H9 (cell line): ENCODE data around the gene CERS6. TPM values are rescaled to one million over a fixed set of nuclear protein-coding genes. Genes with fewer than 3 reads are reported as not detected.

Experiments
- DNase-seq: peaks from one replicate; pipeline ENCODE4 v3.0.0-alpha.2; 2017
- H2AFZ ChIP-seq: one replicate; pipeline ENCODE4 v1.6.1; 2013; ENCODE audit warnings: mild to moderate bottlenecking, low read length, control low read depth, moderate library complexity
- H2AK5ac ChIP-seq: 2 replicates; pipeline ENCODE4 v1.6.1; 2013; ENCODE audit warnings: low read length, control low read depth, mixed read lengths; ENCODE audit not compliant: insufficient read length
- H2BK120ac ChIP-seq: one replicate; pipeline ENCODE4 v1.6.1; 2013; ENCODE audit warnings: low read depth, mild to moderate bottlenecking, low read length, control low read depth, inconsistent platforms; ENCODE audit not compliant: poor library complexity, severe bottlenecking
- H2BK12ac ChIP-seq: 2 replicates; pipeline ENCODE4 v1.6.1; 2013; ENCODE audit warnings: low read length, control low read depth, mixed read lengths, low read depth; ENCODE audit not compliant: insufficient read length
- H2BK15ac ChIP-seq: 2 replicates; pipeline ENCODE4 v1.6.1; 2013; ENCODE audit warnings: low read depth, low read length, control low read depth
- H2BK20ac ChIP-seq: one replicate; pipeline ENCODE4 v1.6.1; 2013; ENCODE audit warnings: low read depth, mild to moderate bottlenecking, low read length, control low read depth, inconsistent platforms; ENCODE audit not compliant: poor library complexity, severe bottlenecking
- H2BK5ac ChIP-seq: 2 replicates; pipeline ENCODE4 v1.6.1; 2013; ENCODE audit warnings: low read length, control low read depth, mixed read lengths; ENCODE audit not compliant: insufficient read length
- H3K14ac ChIP-seq: 2 replicates; pipeline ENCODE4 v1.6.1; 2013; ENCODE audit warnings: low read length, control low read depth; ENCODE audit not compliant: insufficient read depth
- H3K18ac ChIP-seq: 2 replicates; pipeline ENCODE4 v1.6.1; 2013; ENCODE audit warnings: low read depth, mild to moderate bottlenecking, mixed read lengths, low read length, control low read depth; ENCODE audit not compliant: insufficient read length
- H3K23ac ChIP-seq: 2 replicates; pipeline ENCODE4 v1.6.1; 2013; ENCODE audit warnings: low read length, control low read depth, mixed read lengths, low read depth; ENCODE audit not compliant: insufficient read length
- H3K23me2 ChIP-seq: 2 replicates; pipeline ENCODE4 v1.6.1; 2013; ENCODE audit warnings: low read depth, mild to moderate bottlenecking, mixed read lengths, low read length, control low read depth; ENCODE audit not compliant: insufficient read length, poor library complexity, severe bottlenecking
- H3K27ac ChIP-seq: 2 replicates; pipeline ENCODE4 v1.5.1; 2013; ENCODE audit warnings: low read length, control low read depth, mixed read lengths, low read depth; ENCODE audit not compliant: insufficient read length
- H3K27me3 ChIP-seq: 2 replicates; pipeline ENCODE4 v1.6.1; 2013; ENCODE audit warnings: low read length, control low read depth, inconsistent platforms; ENCODE audit not compliant: insufficient read depth
- H3K4ac ChIP-seq: 2 replicates; pipeline ENCODE4 v1.6.1; 2013; ENCODE audit warnings: low read depth, mild to moderate bottlenecking, control low read depth, inconsistent platforms, low read length, moderate library complexity
- H3K4me1 ChIP-seq: 2 replicates; pipeline ENCODE4 v1.6.1; 2013; ENCODE audit warnings: low read length, control low read depth, inconsistent platforms; ENCODE audit not compliant: insufficient read depth
- H3K4me2 ChIP-seq: 2 replicates; pipeline ENCODE4 v1.6.1; 2013; ENCODE audit warnings: low read length, control low read depth, mixed read lengths; ENCODE audit not compliant: insufficient read length, insufficient read depth
- H3K56ac ChIP-seq: 2 replicates; pipeline ENCODE4 v1.6.1; 2013; ENCODE audit warnings: low read depth, mild to moderate bottlenecking, mixed read lengths, low read length, control low read depth; ENCODE audit not compliant: insufficient read length
- H3K79me1 ChIP-seq: 2 replicates; pipeline ENCODE4 v1.6.1; 2013; ENCODE audit warnings: low read depth, mild to moderate bottlenecking, moderate library complexity, low read length, control low read depth, inconsistent platforms; ENCODE audit not compliant: insufficient read depth, poor library complexity, severe bottlenecking
- H3K79me2 ChIP-seq: 2 replicates; pipeline ENCODE4 v1.6.1; 2013; ENCODE audit warnings: low read length, control low read depth, inconsistent platforms; ENCODE audit not compliant: insufficient read depth
- H3K9ac ChIP-seq: 2 replicates; pipeline ENCODE4 v1.6.1; 2013; ENCODE audit warnings: low read length, control low read depth, mixed read lengths; ENCODE audit not compliant: insufficient read length; ENCODE audit errors: extremely low read depth
- H3K9me3 ChIP-seq: one replicate; pipeline ENCODE4 v1.6.1; 2013; ENCODE audit warnings: low read depth, low read length, inconsistent platforms; ENCODE audit not compliant: control insufficient read depth
- H3T11ph ChIP-seq: one replicate; pipeline ENCODE4 v1.6.1; 2013; ENCODE audit warnings: mild to moderate bottlenecking, low read length, control low read depth, inconsistent platforms
- H4K20me1 ChIP-seq: one replicate; pipeline ENCODE4 v1.6.1; 2013; ENCODE audit not compliant: control insufficient read depth, insufficient read length, insufficient read depth
- H4K5ac ChIP-seq: 2 replicates; pipeline ENCODE4 v1.6.1; 2013; ENCODE audit warnings: low read depth, mild to moderate bottlenecking, mixed read lengths, low read length, control low read depth; ENCODE audit not compliant: insufficient read length
- H4K8ac ChIP-seq: replicated peaks from 2 replicates; pipeline ENCODE4 v1.6.1; 2013; ENCODE audit warnings: low read length, control low read depth, mixed read lengths, low read depth; ENCODE audit not compliant: insufficient read length
- H4K91ac ChIP-seq: 2 replicates; pipeline ENCODE4 v1.6.1; 2013; ENCODE audit warnings: low read depth, mild to moderate bottlenecking, moderate library complexity, mixed read lengths, low read length, control low read depth; ENCODE audit not compliant: insufficient read length
- H3K27ac Mint-ChIP-seq, 3 experiments: 2 replicates in 2 of 3; 3 replicates in 1 of 3; pipeline ENCODE4 v1.8.0; 2020 to 2021; ENCODE audit warnings: mixed read lengths in 3 of 3, mild to moderate bottlenecking in 1 of 3, moderate library complexity in 1 of 3
- H3K27me3 Mint-ChIP-seq: 2 replicates; pipeline ENCODE4 v1.8.0; 2021; ENCODE audit warnings: low read depth, mild to moderate bottlenecking, moderate library complexity, mixed read lengths
- H3K36me3 Mint-ChIP-seq, 3 experiments: 2 replicates in 2 of 3; 3 replicates in 1 of 3; pipeline ENCODE4 v1.8.0; 2020 to 2021; ENCODE audit warnings: low read depth in 3 of 3, mixed read lengths in 3 of 3; ENCODE audit not compliant: insufficient read depth in 1 of 3
- H3K4me1 Mint-ChIP-seq, 2 experiments: 2 replicates each; pipeline ENCODE4 v1.8.0; 2020; ENCODE audit warnings: mixed read lengths in 2 of 2
- H3K4me3 Mint-ChIP-seq, 2 experiments: 2 replicates in 1 of 2; 3 replicates in 1 of 2; pipeline ENCODE4 v1.8.0; 2020 to 2021; ENCODE audit warnings: mild to moderate bottlenecking in 2 of 2, mixed read lengths in 2 of 2, moderate library complexity in 1 of 2
- H3K9me3 Mint-ChIP-seq, 2 experiments: 2 replicates in 1 of 2; 3 replicates in 1 of 2; pipeline ENCODE4 v1.8.0; 2020; ENCODE audit warnings: mild to moderate bottlenecking in 2 of 2, mixed read lengths in 2 of 2, moderate library complexity in 1 of 2
- WGBS: extraction: QIAGEN DNeasy Blood & Tissue Kit; methylation state at CpG from one replicate; pipeline ENCODE4 v1.1.7; 2013; ENCODE audit warnings: missing lambda C conversion rate, low lambda C conversion rate, mixed read lengths; ENCODE audit not compliant: insufficient read length; ENCODE audit errors: extremely low coverage; 5-methylcytosine and 5-hydroxymethylcytosine counted together
- total RNA-seq: library from RNA; stranded (reverse); gene quantifications from 2 replicates; pipeline ENCODE4 v1.2.1, GENCODE V29; 2021
- TF ChIP-seq, protein P1 (sequence below): fragments of 200-600 bp; sonication (generic); conservative IDR thresholded peaks from 3 replicates; pipeline ENCODE4 v1.8.0; 2021; ENCODE audit warnings: antibody characterized with exemption, mild to moderate bottlenecking

Gene CERS6
- total RNA-seq, 1 experiment from 2014 or later: 17.7 TPM

DNA sequence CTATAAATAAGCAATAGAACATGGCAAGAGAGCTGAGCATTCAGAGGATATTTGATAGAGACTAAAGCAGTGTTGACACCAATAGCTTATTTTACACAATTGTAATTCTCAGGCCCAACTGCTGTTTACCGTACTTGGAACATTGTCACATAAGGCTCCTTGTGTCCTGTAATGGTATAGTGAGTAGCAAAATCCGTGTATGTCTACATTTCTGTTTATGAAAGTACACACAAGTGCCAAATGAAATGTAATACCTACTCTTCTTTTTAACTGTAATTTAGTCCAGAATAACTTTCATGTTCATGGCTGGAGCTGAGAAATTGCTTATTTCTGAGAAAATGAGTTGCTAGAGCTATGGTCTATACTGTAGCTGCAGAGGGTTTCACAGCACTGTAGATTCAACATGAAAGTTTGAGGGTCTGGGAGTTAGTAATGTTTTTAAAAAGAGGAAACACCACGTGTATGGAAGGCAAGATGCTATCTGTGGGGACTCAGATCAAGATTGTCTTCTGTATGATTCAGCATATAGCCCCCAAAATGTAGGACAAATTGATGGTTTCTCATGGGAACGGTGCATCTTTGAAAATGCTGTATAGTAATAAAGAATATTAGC is 236.2 kb downstream of the CERS6 start:
- no peak overlapping the region for H2BK20ac ChIP-seq
- H4K5ac ChIP-seq: no peak overlapping the region
- DNase-seq: no peak
- no peaks in the 10 kb centered on the region for H3K79me1 ChIP-seq
- Mint-ChIP-seq H3K27me3 (no peaks in the 10 kb centered on the region), H3K4me1 (peaks cover 0 to 2% of the 10 kb centered on the region in 2 experiments; a peak in 1 of 4 replicates), H3K4me3 (no peak overlapping the region), H3K9me3 (no peaks in the 10 kb centered on the region), H3K36me3 (peaks cover 0 to 8% (median 2%) of the 10 kb centered on the region in 3 experiments; a peak in 4 of 7 replicates), H3K27ac (no peak overlapping the region; a peak in 1 of 7 replicates)
- no peak overlapping the region for H3K9ac ChIP-seq
- no peak overlapping the region for H2BK120ac ChIP-seq
- H3K14ac ChIP-seq: no peak overlapping the region
- no peaks in the 10 kb centered on the region for H3K9me3 ChIP-seq
- TF ChIP-seq, protein P1, sequence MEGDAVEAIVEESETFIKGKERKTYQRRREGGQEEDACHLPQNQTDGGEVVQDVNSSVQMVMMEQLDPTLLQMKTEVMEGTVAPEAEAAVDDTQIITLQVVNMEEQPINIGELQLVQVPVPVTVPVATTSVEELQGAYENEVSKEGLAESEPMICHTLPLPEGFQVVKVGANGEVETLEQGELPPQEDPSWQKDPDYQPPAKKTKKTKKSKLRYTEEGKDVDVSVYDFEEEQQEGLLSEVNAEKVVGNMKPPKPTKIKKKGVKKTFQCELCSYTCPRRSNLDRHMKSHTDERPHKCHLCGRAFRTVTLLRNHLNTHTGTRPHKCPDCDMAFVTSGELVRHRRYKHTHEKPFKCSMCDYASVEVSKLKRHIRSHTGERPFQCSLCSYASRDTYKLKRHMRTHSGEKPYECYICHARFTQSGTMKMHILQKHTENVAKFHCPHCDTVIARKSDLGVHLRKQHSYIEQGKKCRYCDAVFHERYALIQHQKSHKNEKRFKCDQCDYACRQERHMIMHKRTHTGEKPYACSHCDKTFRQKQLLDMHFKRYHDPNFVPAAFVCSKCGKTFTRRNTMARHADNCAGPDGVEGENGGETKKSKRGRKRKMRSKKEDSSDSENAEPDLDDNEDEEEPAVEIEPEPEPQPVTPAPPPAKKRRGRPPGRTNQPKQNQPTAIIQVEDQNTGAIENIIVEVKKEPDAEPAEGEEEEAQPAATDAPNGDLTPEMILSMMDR: no peak
- no peak overlapping the region for H3K23ac ChIP-seq
- no peak overlapping the region for H4K91ac ChIP-seq
- H2AK5ac ChIP-seq: no peak overlapping the region
- H2AFZ ChIP-seq: no peak overlapping the region
- H4K20me1 ChIP-seq: no peaks in the 10 kb centered on the region
- H3K4me1 ChIP-seq: no peaks in the 10 kb centered on the region
- no peak overlapping the region for H3K4me2 ChIP-seq
- no peak overlapping the region for H3K4ac ChIP-seq
- H3K27ac ChIP-seq: no peak overlapping the region
- H3K79me2 ChIP-seq: no peaks in the 10 kb centered on the region
- H3K18ac ChIP-seq: no peak overlapping the region
- H3K27me3 ChIP-seq: no peaks in the 10 kb centered on the region
- no peak overlapping the region for H3T11ph ChIP-seq
- no peak overlapping the region for H3K56ac ChIP-seq
- no peak overlapping the region for H2BK15ac ChIP-seq
- H3K23me2 ChIP-seq: no peaks in the 10 kb centered on the region
- no peak overlapping the region for H4K8ac ChIP-seq
- no CpG with 5 or more reads among the region's 4 CpGs for WGBS
- H2BK12ac ChIP-seq: no peak overlapping the region
- H2BK5ac ChIP-seq: no peak overlapping the region
